Measurements from ENCODE around the gene CHID1.

The CHID1 gene

GRCh38 chr11:820655-821511 lies 89.7 kb downstream of the CHID1 start:
- Histone ChIP-seq H3K4me3 (ENCODE audit: severe bottlenecking) (peak overlapping the region; percentile 80), H3K9me3 (ENCODE audit: severe bottlenecking) (no peaks in the 10 kb centered on the region), H3K36me3 (ENCODE audit: low read depth) (no peaks in the 10 kb centered on the region), H3K27ac (ENCODE audit: poor library complexity, severe bottlenecking) (peak overlapping the region; percentile 77), H3K4me1 (ENCODE audit: insufficient read depth, poor library complexity, severe bottlenecking) (peaks cover 15% of the 10 kb centered on the region), H3K27me3 (ENCODE audit: insufficient read depth, poor library complexity, severe bottlenecking) (no peaks in the 10 kb centered on the region)
- no peak for TF ChIP-seq CTCF (IDR thresholded peaks at IDR 0.05; ENCODE audit: poor library complexity, severe bottlenecking)
- no peak for DNase-seq (ENCODE audit: low spot score)
- peak; percentile 28; the same call in 2 of the 3 replicates for ATAC-seq (ENCODE audit: low read depth)

DNA sequence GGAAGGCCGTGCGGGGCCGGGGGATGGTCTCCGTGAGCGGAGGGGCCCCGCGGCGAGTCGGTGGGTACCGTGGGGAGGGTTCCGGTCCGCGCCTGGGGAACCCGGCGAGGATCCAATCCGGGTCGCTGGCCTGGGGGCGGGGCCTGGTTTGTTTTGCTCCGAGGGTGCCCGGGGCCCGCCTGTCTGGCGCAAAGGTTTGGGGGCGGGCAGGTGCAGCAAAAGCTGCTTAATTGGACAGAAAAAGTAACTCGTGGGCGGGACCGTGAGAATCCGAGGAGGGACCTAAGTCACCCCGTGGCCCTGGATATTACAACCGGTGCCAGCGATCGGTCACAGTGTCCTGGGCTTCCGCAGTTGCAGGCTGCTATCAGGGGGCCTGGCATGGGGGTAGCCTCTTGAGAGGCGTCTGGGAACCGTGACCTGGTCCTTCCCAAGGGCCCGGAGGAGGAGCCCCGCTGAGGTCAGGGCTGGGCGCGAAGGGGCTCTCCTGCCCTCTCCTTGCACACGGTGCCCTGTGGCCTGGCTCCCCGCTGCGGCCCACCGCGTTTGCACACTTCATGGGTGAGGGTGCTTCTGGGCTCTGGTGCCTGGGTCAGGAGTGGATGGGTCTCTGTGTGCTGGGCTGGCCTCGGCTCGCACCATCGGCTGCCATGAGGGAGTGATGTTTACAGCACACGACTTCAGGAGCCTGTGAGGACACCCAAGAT lies 90.5 kb downstream of the CHID1 start:
- H3K36me3 ChIP-seq (ENCODE audit: low read depth), result no peaks in the 10 kb centered on the region
- H3K27ac ChIP-seq (ENCODE audit: poor library complexity, severe bottlenecking), result peak overlapping the region; percentile 77
- DNase-seq (ENCODE audit: low spot score) (peak; percentile 93), ATAC-seq (ENCODE audit: low read depth) (peak; percentile 57)
- H3K4me3 ChIP-seq (ENCODE audit: severe bottlenecking), result peak overlapping the region; percentile 80
- H3K9me3 ChIP-seq (ENCODE audit: severe bottlenecking), result no peaks in the 10 kb centered on the region
- H3K4me1 ChIP-seq (ENCODE audit: insufficient read depth, poor library complexity, severe bottlenecking), result peaks cover 15% of the 10 kb centered on the region
- no peak for TF ChIP-seq CTCF (IDR thresholded peaks at IDR 0.05; ENCODE audit: poor library complexity, severe bottlenecking)
- H3K27me3 ChIP-seq (ENCODE audit: insufficient read depth, poor library complexity, severe bottlenecking), result no peaks in the 10 kb centered on the region

DNA sequence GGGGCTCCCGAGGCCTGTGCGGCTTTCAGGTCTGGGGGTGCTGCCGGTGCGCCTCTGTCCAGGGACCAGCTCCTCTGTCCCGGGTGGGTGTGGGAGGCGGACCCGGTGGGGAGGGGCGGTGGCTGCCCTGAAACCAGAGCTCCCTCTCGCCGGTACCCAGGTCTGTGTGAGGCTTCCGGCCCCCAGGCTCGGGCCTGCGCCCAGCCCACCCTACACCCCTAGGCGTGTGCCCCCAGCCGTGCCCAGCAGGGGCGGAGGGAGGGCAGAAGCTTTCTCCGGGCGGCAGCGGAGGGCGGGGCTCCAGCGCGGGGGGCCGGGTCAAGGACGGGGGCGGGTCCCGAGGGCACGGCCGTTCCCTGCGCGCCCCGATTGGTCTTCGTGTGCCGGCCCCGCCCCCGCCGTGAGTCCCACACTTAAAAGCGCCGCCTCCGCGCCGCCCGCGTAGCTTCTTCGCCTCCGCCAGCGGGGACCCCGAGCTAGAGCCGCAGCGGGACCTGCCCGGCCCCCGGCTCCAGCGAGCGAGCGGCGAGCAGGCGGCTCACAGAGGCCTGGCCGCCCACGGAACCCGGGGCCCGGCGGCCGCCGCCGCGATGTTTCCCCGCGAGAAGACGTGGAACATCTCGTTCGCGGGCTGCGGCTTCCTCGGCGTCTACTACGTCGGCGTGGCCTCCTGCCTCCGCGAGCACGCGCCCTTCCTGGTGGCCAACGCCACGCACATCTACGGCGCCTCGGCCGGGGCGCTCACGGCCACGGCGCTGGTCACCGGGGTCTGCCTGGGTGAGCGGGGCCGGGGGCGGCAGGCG lies 91.3 kb downstream of the CHID1 start:
- Histone ChIP-seq H3K9me3 (ENCODE audit: severe bottlenecking) (no peaks in the 10 kb centered on the region), H3K27me3 (ENCODE audit: insufficient read depth, poor library complexity, severe bottlenecking) (no peaks in the 10 kb centered on the region), H3K4me3 (ENCODE audit: severe bottlenecking) (peak overlapping the region; percentile 80), H3K36me3 (ENCODE audit: low read depth) (no peaks in the 10 kb centered on the region), H3K27ac (ENCODE audit: poor library complexity, severe bottlenecking) (peak overlapping the region; percentile 77), H3K4me1 (ENCODE audit: insufficient read depth, poor library complexity, severe bottlenecking) (peaks cover 15% of the 10 kb centered on the region)
- no peak for TF ChIP-seq CTCF (IDR thresholded peaks at IDR 0.05; ENCODE audit: poor library complexity, severe bottlenecking)
- DNase-seq (ENCODE audit: low spot score), result no peak
- peak; percentile 50 for ATAC-seq (ENCODE audit: low read depth)

DNA sequence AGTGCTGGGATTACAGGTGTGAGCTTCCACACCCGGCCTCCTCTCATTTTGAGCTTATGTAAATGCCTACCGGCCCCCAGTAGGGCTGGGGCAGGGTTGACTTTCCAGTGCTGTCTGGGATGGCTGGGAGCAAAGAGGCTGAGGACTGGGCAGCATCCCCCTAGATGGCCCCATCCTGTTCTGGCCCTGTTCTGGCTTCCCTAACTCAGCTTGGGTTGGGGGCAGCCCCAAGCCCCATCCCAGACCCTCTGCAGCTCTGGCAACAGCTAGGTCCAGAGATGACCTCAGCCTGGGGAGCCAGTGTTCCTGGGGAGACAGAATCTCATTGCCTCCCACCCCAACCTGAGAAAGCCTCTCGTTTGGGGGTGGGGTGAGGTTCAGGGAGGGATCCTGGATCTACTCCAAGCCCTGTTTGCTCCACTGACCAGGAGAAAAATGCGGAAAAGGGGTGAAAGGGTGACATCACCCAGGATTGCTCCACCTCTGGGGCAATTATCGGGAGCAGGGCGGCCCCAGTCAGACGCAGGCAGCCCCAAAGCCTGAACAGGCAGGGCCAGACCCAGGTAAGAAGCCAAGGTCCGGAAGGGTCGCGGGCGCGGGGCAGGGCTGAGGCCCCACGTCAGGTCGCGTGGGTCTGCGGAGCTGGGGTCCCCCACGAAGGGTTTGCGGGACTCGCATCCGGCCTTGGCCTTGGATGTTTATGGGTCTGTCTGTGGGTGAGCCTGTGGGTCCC lies 92.0 kb downstream of the CHID1 start, which contains the start of gene PNPLA2:
PNPLA2 (plus strand) TSS at position 519 of the 733 bp plus-strand sequence. CDS start 805 bp downstream, outside the sequence.
- Histone ChIP-seq H3K27ac (ENCODE audit: poor library complexity, severe bottlenecking) (peak within 1 kb of the TSS; percentile 77), H3K27me3 (ENCODE audit: insufficient read depth, poor library complexity, severe bottlenecking) (no peaks in the 10 kb centered on the region), H3K4me3 (ENCODE audit: severe bottlenecking) (peak within 1 kb of the TSS; percentile 80), H3K4me1 (ENCODE audit: insufficient read depth, poor library complexity, severe bottlenecking) (peaks cover 15% of the 10 kb centered on the region), H3K9me3 (ENCODE audit: severe bottlenecking) (no peaks in the 10 kb centered on the region), H3K36me3 (ENCODE audit: low read depth) (peaks cover 4% of the 10 kb centered on the region)
- DNase-seq (ENCODE audit: low spot score) (no peak), ATAC-seq (ENCODE audit: low read depth) (peak; percentile 26)
- no peak for TF ChIP-seq CTCF (IDR thresholded peaks at IDR 0.05; ENCODE audit: poor library complexity, severe bottlenecking)
